Raji (cell line): Measurements from ENCODE around the gene COG5.

Experiments used
- POLR2A ChIP-seq: IDR thresholded peaks from 2 replicates; pipeline ENCODE4 v1.6.1; 2011; ENCODE audit warnings: low read depth, low read length, control low read depth; ENCODE audit not compliant: insufficient read depth

Gene COG5

GRCh38 chr7:107563775-107564552, at the start of gene COG5, which contains the start of gene DUS4L:
TSS of gene COG5 (minus strand) at chr7:107563920. CDS start at chr7:107563896, 24 bp downstream.
TSS of gene DUS4L (plus strand) at chr7:107563971. CDS start at chr7:107567071, 3,100 bp downstream.
- peak; percentile 95 for TF ChIP-seq POLR2A

- TF ChIP-seq POLR2A: no peak
Measured at GRCh38 chr7:107613439-107613838, 49.7 kb upstream of the COG5 start.

- TF ChIP-seq POLR2A: no peak
Measured at GRCh38 chr7:107610323-107610722, 46.6 kb upstream of the COG5 start.

GRCh38 chr7:107609811-107610261, 46.1 kb upstream of the COG5 start:
- TF ChIP-seq POLR2A: no peak

GRCh38 chr7:107606303-107606702, 42.6 kb upstream of the COG5 start:
- no peak for TF ChIP-seq POLR2A

GRCh38 chr7:107605218-107605815, 41.6 kb upstream of the COG5 start:
- TF ChIP-seq POLR2A: no peak

GRCh38 chr7:107600816-107601215, 37.1 kb upstream of the COG5 start:
- no peak for TF ChIP-seq POLR2A

GRCh38 chr7:107599262-107599661, 35.5 kb upstream of the COG5 start:
- no peak for TF ChIP-seq POLR2A

- TF ChIP-seq POLR2A: no peak
Measured at GRCh38 chr7:107597953-107598352, 34.2 kb upstream of the COG5 start.

- TF ChIP-seq POLR2A: no peak
Measured at GRCh38 chr7:107597582-107597916, 33.8 kb upstream of the COG5 start.

GRCh38 chr7:107596881-107597581, 33.3 kb upstream of the COG5 start:
- no peak for TF ChIP-seq POLR2A

GRCh38 chr7:107594961-107595737, 31.4 kb upstream of the COG5 start:
- TF ChIP-seq POLR2A: no peak

- no peak for TF ChIP-seq POLR2A
Measured at GRCh38 chr7:107593025-107593410, 29.3 kb upstream of the COG5 start.

- TF ChIP-seq POLR2A: no peak
Measured at GRCh38 chr7:107592361-107593024, 28.8 kb upstream of the COG5 start.

- no peak for TF ChIP-seq POLR2A
Measured at GRCh38 chr7:107591421-107591820, 27.7 kb upstream of the COG5 start.
